T-helper 2 cell treated with Interferon-gamma antibody and Interleukin-4, amounts not matched to agents 5 μg/mL and 100 μg/mL, for 36 hours (primary cell): Measurements from ENCODE around the gene EIF4G3.
"Not testable (repeated sequence)": the region's sequence is repeated elsewhere in the genome, so short reads cannot be mapped to it uniquely, and the experiment has no call there.

Experiments used
- DNase-seq: peaks from one replicate; pipeline ENCODE4 v3.0.0; 2021; ENCODE audit warnings: low spot score
- H3K27ac Mint-ChIP-seq: one replicate; pipeline ENCODE4 v1.8.0; 2021; ENCODE audit warnings: mild to moderate bottlenecking, mixed read lengths
- H3K27me3 Mint-ChIP-seq: one replicate; pipeline ENCODE4 v1.8.0; 2021; ENCODE audit warnings: low read depth, mixed read lengths
- H3K36me3 Mint-ChIP-seq: one replicate; pipeline ENCODE4 v1.8.0; 2021; ENCODE audit warnings: low read depth, mixed read lengths
- H3K4me1 Mint-ChIP-seq: one replicate; pipeline ENCODE4 v1.8.0; 2021; ENCODE audit warnings: low read depth, mixed read lengths
- H3K4me3 Mint-ChIP-seq: one replicate; pipeline ENCODE4 v1.8.0; 2022; ENCODE audit warnings: mild to moderate bottlenecking, moderate library complexity, mixed read lengths
- H3K9me3 Mint-ChIP-seq: one replicate; pipeline ENCODE4 v1.8.0; 2021; ENCODE audit warnings: mixed read lengths

EIF4G3 gene

DNA sequence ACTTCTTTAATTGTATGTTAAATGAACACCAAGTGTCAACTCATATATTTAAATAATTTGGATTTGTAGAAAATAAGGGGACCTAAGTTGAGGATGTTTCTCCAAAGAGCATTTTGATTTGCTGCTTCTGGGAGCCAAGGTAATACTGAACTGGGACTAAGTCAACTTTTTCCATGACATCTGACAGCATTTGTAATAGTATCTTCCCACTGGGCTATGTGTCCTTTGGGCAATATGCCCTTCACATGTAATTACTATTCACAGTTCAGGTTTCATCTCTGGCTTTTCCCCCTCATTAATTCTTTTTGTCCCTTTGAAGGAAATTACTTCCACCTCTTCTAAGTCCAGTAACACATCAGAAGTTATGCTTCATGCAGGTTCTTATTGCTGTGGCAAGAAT, 352.9 kb downstream of the EIF4G3 start:
- no peak for DNase-seq
- H3K27me3 Mint-ChIP-seq: no peaks in the 10 kb centered on the region
- peaks cover 26% of the 10 kb centered on the region for H3K36me3 Mint-ChIP-seq
- H3K4me1 Mint-ChIP-seq: no peaks in the 10 kb centered on the region
- no peaks in the 10 kb centered on the region for H3K9me3 Mint-ChIP-seq
- H3K27ac Mint-ChIP-seq: no peak overlapping the region
- H3K4me3 Mint-ChIP-seq: no peak overlapping the region

DNA sequence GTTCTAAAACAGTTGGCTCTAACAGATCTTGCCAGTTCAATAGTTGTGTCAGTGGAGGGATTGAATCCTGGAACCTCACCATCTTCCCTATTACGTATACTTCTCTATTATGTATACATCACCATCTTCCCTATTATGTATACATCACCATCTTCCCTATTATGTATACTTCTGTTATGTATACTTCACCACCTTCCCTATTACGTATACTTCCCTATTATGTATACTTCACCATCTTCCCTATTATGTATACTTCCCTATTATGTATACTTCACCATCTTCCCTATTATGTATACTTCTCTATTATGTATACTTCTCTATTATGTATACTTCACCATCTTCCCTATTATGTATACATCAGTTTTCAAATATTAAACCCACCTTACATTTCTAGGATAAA, 355.2 kb downstream of the EIF4G3 start:
- peaks cover 13% of the 10 kb centered on the region for H3K36me3 Mint-ChIP-seq
- no peaks in the 10 kb centered on the region for H3K4me1 Mint-ChIP-seq
- no peak for DNase-seq
- H3K4me3 Mint-ChIP-seq: no peak overlapping the region
- no peaks in the 10 kb centered on the region for H3K27me3 Mint-ChIP-seq
- no peaks in the 10 kb centered on the region for H3K9me3 Mint-ChIP-seq
- H3K27ac Mint-ChIP-seq: no peak overlapping the region

DNA sequence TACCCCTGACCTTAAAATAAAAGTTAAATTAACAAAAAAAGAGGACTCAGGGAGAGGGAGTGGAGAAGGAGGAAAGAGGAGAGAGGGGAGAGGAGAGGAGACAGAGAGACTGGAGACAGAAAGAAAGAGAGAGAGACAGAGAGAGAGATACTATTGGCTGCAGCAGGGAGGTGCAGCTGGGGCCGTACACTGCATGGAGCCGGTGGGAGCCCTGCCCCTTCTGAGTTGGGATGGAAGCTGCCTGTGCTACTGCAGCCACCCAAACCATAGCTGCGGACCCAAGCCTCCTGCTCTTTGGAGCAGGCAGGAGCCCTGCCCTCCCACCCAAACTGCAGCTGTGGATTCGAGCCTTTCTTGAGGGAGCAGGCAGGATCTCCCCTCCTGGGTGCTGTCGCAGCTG, 356.9 kb downstream of the EIF4G3 start:
- Mint-ChIP-seq H3K27me3 (no peaks in the 10 kb centered on the region), H3K27ac (no peak overlapping the region), H3K4me3 (no peak overlapping the region), H3K4me1 (no peaks in the 10 kb centered on the region), H3K9me3 (no peaks in the 10 kb centered on the region), H3K36me3 (peaks cover 10% of the 10 kb centered on the region)
- DNase-seq: no peak

DNA sequence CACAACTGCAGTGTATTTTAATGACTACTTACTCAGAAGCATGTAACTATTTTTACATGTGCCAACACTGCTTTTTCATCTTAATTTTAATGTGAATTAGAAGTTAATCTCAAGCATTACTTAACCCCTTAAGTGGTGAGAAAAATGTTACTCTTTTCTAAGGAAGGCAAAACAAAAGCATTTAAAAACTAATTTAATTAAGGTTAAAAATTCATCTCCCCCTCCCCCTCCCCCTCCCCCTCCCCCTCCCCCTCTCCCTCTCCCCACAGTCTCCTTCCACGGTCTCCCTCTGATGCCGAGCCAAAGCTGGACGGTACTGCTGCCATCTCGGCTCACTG, 362.2 kb downstream of the EIF4G3 start:
- Mint-ChIP-seq H3K27ac (no peak overlapping the region), H3K4me1 (no peaks in the 10 kb centered on the region), H3K9me3 (no peaks in the 10 kb centered on the region), H3K4me3 (no peak overlapping the region), H3K27me3 (no peaks in the 10 kb centered on the region), H3K36me3 (peaks cover 8% of the 10 kb centered on the region)
- no peak for DNase-seq

DNA sequence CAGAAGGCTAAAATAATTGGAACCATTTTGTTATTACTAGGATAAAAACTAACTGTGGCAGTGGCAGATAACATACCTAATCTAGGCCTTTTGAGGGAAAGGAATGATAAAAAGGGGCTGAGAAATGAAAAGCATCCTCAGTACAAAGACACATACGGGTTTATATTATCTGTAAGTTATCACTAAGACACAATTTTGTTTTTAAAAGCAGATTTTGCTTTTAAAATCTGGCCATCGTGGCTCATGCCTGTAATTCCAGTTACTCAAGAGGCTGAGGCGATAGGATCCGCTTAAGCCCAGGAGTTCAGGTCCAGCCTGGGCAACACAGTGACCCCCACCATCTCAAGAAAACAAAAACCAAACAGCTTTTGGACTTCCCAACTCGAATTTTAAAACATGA, 364.8 kb downstream of the EIF4G3 start:
- Mint-ChIP-seq H3K4me3 (no peak overlapping the region), H3K9me3 (no peaks in the 10 kb centered on the region), H3K36me3 (peaks cover 12% of the 10 kb centered on the region), H3K27ac (no peak overlapping the region), H3K4me1 (no peaks in the 10 kb centered on the region), H3K27me3 (no peaks in the 10 kb centered on the region)
- no peak for DNase-seq

DNA sequence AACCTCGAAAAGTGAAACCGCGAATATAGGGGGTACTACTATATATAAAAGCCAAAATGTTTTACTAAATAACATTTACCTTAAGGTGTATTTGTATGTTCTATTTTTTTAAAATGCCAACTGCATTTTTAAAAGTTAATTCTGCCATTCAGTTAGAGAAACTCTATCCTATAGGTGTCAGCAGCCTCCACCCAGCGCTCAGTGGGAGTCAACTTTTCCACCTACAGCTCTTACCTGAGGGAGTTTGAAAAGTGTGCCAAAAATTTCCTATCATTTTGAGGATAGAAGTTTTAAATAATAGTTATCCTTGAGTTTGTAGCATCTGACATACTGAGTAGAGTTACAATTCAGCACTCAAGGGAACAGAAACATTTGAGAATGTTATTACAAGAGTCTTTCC, 383.5 kb downstream of the EIF4G3 start:
- no peak overlapping the region for H3K27ac Mint-ChIP-seq
- H3K27me3 Mint-ChIP-seq: no peaks in the 10 kb centered on the region
- H3K4me3 Mint-ChIP-seq: no peak overlapping the region
- H3K36me3 Mint-ChIP-seq: no peaks in the 10 kb centered on the region
- DNase-seq: no peak
- peaks cover under 1% of the 10 kb centered on the region for H3K4me1 Mint-ChIP-seq
- H3K9me3 Mint-ChIP-seq: no peaks in the 10 kb centered on the region

DNA sequence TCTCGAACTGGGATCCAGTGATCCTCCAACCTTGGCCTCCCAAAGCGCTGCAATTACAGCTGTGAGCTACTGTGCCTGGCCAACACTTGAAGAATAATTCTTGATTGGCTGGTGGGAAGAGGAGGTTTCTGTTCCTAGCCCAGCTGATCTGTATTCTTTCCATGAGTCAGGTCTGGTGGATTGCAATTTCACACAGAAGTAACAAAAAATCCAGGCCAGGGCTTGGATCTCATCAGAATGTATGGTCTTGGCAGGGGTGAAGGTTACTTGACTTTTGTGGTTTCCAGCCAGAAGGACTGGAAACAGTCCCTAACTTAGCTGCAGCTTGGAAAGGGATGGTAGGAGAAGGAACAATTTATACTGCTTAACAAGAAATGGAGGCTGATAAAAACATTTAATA, 384.5 kb downstream of the EIF4G3 start:
- Mint-ChIP-seq H3K4me1 (peaks cover 8% of the 10 kb centered on the region), H3K36me3 (no peaks in the 10 kb centered on the region), H3K4me3 (no peak overlapping the region), H3K27me3 (no peaks in the 10 kb centered on the region), H3K27ac (no peak overlapping the region), H3K9me3 (no peaks in the 10 kb centered on the region)
- DNase-seq: no peak

DNA sequence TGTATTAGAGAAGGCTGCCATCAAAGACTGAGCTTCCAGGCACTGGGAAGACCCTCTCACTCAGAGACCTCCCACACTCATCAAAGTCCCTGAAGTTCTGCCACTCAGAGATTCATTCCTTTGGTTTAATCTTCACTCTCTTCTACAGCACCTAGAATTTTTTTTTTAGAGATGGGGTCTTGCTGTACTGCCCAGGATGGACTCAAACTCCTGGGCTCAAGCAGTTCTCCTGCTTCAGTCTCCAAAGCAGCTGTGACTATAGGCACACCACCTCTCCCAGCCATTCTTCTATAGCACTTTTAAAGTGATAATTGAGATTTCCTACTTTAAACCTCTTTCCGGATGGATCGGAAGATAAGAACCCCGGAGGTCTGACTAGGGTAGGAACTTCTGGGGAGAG, 385.9 kb downstream of the EIF4G3 start:
- H3K27ac Mint-ChIP-seq: no peak overlapping the region
- no peaks in the 10 kb centered on the region for H3K9me3 Mint-ChIP-seq
- no peak overlapping the region for H3K4me3 Mint-ChIP-seq
- H3K27me3 Mint-ChIP-seq: no peaks in the 10 kb centered on the region
- no peak for DNase-seq
- H3K4me1 Mint-ChIP-seq: peaks cover 8% of the 10 kb centered on the region
- peaks cover 4% of the 10 kb centered on the region for H3K36me3 Mint-ChIP-seq

DNA sequence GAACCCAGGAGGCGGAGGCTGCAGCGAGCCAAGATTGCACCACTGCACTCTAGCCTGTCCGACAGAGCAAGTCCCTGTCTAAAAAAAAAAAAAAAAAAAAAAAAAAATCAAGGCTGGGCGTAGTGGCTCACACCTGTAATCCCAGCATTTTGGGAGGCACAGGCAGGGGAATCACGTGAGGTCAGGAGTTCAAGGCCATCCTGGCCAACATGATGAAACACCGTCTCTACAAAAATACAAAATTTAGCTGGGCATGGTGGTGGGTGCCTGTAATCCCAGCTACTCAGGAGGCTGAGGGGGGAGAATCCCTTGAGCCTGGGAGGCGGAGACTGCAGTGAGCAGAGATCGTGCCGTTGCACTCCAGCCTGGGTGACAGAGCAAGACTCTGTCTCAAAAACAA, 387.1 kb downstream of the EIF4G3 start:
- not testable (repeated sequence) for DNase-seq, H3K27ac Mint-ChIP-seq, H3K9me3 Mint-ChIP-seq, H3K4me3 Mint-ChIP-seq, H3K27me3 Mint-ChIP-seq
- Mint-ChIP-seq H3K4me1 (peaks cover 15% of the 10 kb centered on the region), H3K36me3 (peaks cover 12% of the 10 kb centered on the region)

DNA sequence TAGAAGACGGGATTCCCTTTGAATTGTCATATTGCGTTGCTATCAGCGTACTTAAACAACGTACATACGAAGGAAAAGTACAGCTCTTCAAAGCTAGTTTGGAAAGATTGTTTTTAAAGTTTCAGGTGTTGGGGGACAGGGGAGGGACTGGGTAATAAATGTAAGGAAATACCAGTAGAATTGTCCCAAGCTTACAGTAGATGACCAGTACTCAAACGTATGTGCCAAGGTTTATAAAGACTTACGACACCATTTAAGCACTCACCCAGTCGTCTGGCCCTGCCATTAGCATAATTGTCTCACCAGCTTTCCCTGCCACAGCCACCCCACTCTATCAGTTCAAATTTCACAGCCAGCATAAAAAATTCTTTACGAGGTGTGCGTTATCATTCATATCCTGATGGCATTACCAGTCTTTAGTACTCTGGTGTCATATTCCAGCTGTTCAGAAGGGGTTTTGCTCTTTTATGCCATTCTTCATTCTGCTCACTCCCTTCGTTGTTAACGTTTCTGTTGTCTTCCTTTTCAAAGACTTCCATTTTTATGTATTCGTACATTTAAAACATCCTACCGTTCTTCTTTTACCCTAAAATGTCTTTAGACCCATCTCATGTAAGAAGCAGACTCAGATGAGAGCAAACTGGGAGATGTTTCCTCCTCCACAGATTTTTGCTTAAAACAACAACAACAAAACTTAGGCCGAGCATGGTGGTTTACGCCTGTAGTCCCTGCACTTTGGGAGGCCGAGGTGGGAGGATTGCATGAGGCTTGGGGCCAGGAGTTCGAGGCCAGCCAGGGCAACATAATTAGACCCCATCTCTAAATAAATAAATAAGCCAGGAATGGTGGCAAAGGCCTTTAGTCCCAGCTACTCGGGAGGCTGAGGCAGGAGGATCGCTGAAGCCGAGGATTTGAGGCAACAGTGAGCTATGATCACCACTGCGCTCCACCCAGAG, 388.6 kb downstream of the EIF4G3 start:
- H3K4me1 Mint-ChIP-seq: peaks cover 21% of the 10 kb centered on the region

DNA sequence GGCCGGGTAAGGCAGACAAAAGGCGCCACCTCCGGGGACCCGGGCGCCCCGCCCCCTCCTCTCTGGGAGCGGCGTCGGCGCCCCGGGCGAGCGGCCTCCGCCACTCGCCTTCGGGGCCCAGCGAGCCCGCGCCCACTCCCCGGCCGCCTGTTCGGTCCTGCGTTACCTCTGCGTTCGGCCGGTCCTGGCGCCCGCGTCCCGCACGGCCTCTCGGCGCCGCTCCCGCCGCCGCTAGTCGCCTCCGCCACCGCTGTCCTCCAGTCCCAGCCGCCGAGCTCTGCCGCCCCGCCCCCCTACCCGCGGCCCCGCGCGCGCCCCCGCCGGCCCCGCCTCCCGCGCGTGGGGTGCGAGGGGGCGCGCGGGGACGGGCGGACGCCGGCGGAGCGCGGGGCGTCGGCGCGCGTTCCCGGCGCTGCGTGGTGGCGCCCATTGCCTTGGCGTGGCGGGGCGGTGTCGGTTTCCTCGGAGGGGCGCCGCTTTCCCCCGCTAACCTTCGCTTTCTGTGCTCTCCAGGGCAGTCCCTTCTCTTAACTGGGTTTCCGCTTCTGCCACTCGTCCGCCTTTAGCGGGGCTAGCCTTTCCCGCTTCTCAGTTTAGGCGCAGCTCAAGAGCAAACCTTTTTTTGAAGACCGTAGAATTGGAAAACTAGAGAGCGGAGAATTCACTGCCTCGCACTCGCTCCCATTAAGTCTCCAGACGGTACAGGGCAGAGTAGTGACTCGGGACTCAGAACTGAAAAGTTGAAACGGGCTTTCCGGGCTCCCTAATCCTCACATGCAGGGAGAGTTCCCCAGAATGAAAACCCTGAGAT, 389.5 kb downstream of the EIF4G3 start, which contains the start of gene HP1BP3:
Gene HP1BP3, minus strand, starts transcription at position 279 of the 811 bp plus-strand sequence. CDS start 6,867 bp downstream, outside the sequence.
- H3K4me3 Mint-ChIP-seq: peak within 1 kb of the TSS; percentile 91
- H3K4me1 Mint-ChIP-seq: peaks cover 21% of the 10 kb centered on the region
- DNase-seq: peak; percentile 85
- H3K36me3 Mint-ChIP-seq: peaks cover 12% of the 10 kb centered on the region
- no peaks in the 10 kb centered on the region for H3K27me3 Mint-ChIP-seq
- no peaks in the 10 kb centered on the region for H3K9me3 Mint-ChIP-seq
- H3K27ac Mint-ChIP-seq: peak within 1 kb of the TSS; percentile 99

More for the DNA sequence above, 388.6 kb downstream of the EIF4G3 start:
- H3K4me3 Mint-ChIP-seq: peak overlapping the region; percentile 88
- no peaks in the 10 kb centered on the region for H3K9me3 Mint-ChIP-seq
- H3K27ac Mint-ChIP-seq: peak overlapping the region; percentile 95
- H3K36me3 Mint-ChIP-seq: peaks cover 12% of the 10 kb centered on the region
- H3K27me3 Mint-ChIP-seq: no peaks in the 10 kb centered on the region
- no peak for DNase-seq

DNA sequence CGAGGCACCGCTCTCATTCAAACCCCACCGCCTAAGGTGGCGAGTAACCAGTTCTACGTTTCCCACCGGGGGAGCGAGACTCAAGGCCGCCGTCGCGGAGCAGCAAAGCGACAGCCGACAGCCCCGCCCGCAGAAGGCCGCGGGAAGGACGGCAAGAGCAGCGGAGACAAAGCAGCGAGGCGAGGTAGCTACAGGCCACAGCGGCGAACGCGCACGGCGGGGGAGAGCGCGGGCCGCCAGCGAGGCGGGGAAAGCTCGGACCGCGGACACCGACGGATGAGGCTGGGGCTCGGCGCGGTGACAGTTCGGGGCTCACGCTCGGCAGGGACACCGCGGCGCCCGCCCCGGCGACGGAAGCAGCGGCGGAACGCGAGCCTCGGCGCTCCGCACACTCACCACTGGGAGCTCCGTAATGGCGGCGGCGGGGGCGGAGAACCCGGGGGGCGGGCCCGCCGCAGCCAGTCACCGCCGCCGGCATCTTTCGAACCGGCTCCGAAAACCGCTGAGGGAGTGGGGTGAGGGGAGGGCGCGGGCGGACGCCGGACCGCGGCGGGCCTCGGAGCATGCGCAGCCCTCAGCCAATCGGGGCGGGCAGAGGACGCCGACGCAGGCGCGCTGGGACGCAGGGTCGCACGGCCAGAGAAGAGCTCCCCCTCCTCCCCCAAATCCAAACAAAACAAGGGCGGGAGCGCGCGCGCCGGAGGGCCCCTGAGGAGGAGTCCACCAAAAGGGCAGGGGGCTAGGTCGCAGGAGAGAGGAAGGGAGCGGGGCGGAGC, 390.3 kb downstream of the EIF4G3 start:
- Mint-ChIP-seq H3K27ac (peak overlapping the region; percentile 99), H3K4me1 (peaks cover 21% of the 10 kb centered on the region), H3K36me3 (peaks cover 12% of the 10 kb centered on the region), H3K4me3 (peak overlapping the region; percentile 91), H3K9me3 (no peaks in the 10 kb centered on the region), H3K27me3 (no peaks in the 10 kb centered on the region)
- peak; percentile 97 for DNase-seq

DNA sequence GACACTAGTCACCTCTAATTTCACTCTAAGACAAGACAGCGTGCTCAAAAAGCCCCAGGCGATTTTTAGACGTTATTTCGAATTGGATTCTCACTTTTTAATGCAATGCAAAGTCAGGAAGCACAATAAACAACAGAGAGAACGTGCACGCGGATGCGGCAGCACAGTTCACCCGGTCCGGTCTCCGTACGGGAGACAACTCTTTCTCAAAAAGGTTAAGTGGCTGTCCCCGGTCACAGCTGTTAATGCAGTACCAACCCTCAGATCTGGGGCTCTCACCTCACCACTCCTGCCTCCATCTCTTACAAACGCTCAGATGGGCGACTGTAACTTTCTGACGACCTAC, 390.8 kb downstream of the EIF4G3 start:
- Mint-ChIP-seq H3K9me3 (no peaks in the 10 kb centered on the region), H3K27me3 (no peaks in the 10 kb centered on the region), H3K36me3 (peaks cover 16% of the 10 kb centered on the region), H3K4me3 (peak overlapping the region; percentile 91), H3K27ac (peak overlapping the region; percentile 99), H3K4me1 (peaks cover 25% of the 10 kb centered on the region)
- no peak for DNase-seq

DNA sequence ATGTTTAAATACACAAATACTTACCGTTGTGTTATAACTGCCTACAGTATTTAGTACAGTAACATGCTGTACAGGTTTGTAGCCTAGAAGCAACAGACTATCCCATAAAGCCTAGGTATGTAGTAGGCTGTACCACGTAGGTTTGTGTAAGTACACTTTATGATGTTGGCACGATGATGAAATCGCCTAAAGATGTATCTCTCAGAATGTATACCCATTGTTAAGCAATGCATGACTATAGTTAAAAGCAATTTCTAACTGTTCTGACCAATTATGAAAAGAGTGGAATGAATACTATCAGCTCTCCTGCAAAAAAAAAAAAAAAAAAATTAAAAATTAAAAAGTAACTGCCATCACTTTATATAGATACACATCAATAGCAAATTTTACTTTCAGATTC, 401.0 kb downstream of the EIF4G3 start:
- Mint-ChIP-seq H3K4me3 (no peak overlapping the region), H3K27me3 (no peaks in the 10 kb centered on the region), H3K36me3 (peaks cover 59% of the 10 kb centered on the region), H3K4me1 (peaks cover 13% of the 10 kb centered on the region), H3K9me3 (no peaks in the 10 kb centered on the region), H3K27ac (no peak overlapping the region)
- DNase-seq: no peak
